ENCODE data around the gene SHC2. TPM values are rescaled to one million over a fixed set of nuclear protein-coding genes. Genes with fewer than 3 reads are reported as not detected.

Gene SHC2
- total RNA-seq, 1 experiment from 2014 or later, result 1.1 TPM

DNA sequence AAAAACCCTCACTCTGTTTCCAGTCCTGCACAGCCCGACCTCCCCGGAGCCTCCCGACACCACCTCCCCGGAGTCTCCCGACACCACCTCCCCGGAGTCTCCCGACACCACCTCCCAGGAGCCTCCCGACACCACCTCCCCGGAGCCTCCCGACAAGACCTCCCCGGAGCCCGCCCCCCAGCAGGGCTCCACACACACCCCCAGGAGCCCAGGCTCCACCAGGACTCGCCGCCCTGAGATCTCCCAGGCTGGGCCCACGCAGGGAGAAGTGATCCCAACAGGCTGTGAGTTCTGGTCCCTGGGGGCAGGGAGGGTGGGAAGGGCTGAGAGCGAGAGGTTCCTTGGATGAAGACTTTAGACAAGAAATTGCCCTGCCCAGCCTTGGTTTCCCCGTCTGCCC lies 40.8 kb upstream of the SHC2 start:
- ChIA-PET CTCF (no interaction called here), POLR2A (ENCODE audit: low non-redundant PET) (no interaction called here)
- TF ChIP-seq EZH2 (IDR thresholded peaks at IDR 0.05; ENCODE audit: borderline replicate concordance, low read depth, low read length, poor library complexity, severe bottlenecking), result no peak
- TF ChIP-seq CTCF (conservative IDR thresholded peaks at IDR 0.05; ENCODE audit: low read depth, low read length), result no peak
- Histone ChIP-seq H3K36me3 (ENCODE audit: insufficient read depth, low read length, poor library complexity, severe bottlenecking) (no peaks in the 10 kb centered on the region), H3K4me3 (ENCODE audit: low read depth, low read length, poor library complexity, severe bottlenecking) (no peak overlapping the region), H3K9me3 (ENCODE audit: low read depth, low read length, poor library complexity, severe bottlenecking) (no peaks in the 10 kb centered on the region), H3K4me1 (ENCODE audit: insufficient read depth, low read length, poor library complexity, severe bottlenecking) (peaks cover 4% of the 10 kb centered on the region), H3K27me3 (replicated peaks; ENCODE audit: insufficient read depth, low read depth, low read length, poor library complexity) (peaks cover 7% of the 10 kb centered on the region), H3K27ac (ENCODE audit: low read depth, low read length, poor library complexity, severe bottlenecking) (no peak overlapping the region)
- no TSS peak for BruUV-seq (replicated peaks)
- intact Hi-C loops (cut with micrococcal nuclease; ENCODE audit: unreplicated experiment), result no loop called here
- DNase-seq (ENCODE audit: low spot score), result no peak

GRCh38 chr19:498977-499623 lies 38.3 kb upstream of the SHC2 start:
- Histone ChIP-seq H3K36me3 (ENCODE audit: insufficient read depth, low read length, poor library complexity, severe bottlenecking) (no peaks in the 10 kb centered on the region), H3K4me3 (ENCODE audit: low read depth, low read length, poor library complexity, severe bottlenecking) (no peak overlapping the region), H3K27ac (ENCODE audit: low read depth, low read length, poor library complexity, severe bottlenecking) (no peak overlapping the region), H3K4me1 (ENCODE audit: insufficient read depth, low read length, poor library complexity, severe bottlenecking) (no peaks in the 10 kb centered on the region), H3K9me3 (ENCODE audit: low read depth, low read length, poor library complexity, severe bottlenecking) (no peaks in the 10 kb centered on the region), H3K27me3 (replicated peaks; ENCODE audit: insufficient read depth, low read depth, low read length, poor library complexity) (peaks cover 15% of the 10 kb centered on the region)
- intact Hi-C loops (cut with micrococcal nuclease; ENCODE audit: unreplicated experiment), result no loop called here
- ChIA-PET POLR2A (ENCODE audit: low non-redundant PET) (no interaction called here), CTCF (no interaction called here)
- TF ChIP-seq EZH2 (IDR thresholded peaks at IDR 0.05; ENCODE audit: borderline replicate concordance, low read depth, low read length, poor library complexity, severe bottlenecking) (no peak), CTCF (conservative IDR thresholded peaks at IDR 0.05; ENCODE audit: low read depth, low read length) (no peak)
- no peak for DNase-seq (ENCODE audit: low spot score)
- no TSS peak for BruUV-seq (replicated peaks)

DNA sequence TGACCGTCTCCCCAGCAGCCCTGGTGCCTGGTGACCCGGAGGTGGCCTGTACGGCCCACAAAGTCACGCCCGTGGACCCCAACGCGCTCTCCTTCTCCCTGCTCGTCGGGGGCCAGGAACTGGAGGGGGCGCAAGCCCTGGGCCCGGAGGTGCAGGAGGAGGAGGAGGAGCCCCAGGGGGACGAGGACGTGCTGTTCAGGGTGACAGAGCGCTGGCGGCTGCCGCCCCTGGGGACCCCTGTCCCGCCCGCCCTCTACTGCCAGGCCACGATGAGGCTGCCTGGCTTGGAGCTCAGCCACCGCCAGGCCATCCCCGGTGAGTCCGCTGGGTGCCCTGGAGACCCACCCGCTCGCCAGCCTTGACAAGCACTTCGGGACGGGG lies 37.7 kb upstream of the SHC2 start:
- peaks cover 15% of the 10 kb centered on the region for H3K27me3 ChIP-seq (replicated peaks; ENCODE audit: insufficient read depth, low read depth, low read length, poor library complexity)
- BruUV-seq (replicated peaks), result no TSS peak
- H3K27ac ChIP-seq (ENCODE audit: low read depth, low read length, poor library complexity, severe bottlenecking), result no peak overlapping the region
- TF ChIP-seq EZH2 (IDR thresholded peaks at IDR 0.05; ENCODE audit: borderline replicate concordance, low read depth, low read length, poor library complexity, severe bottlenecking) (no peak), CTCF (conservative IDR thresholded peaks at IDR 0.05; ENCODE audit: low read depth, low read length) (no peak)
- H3K9me3 ChIP-seq (ENCODE audit: low read depth, low read length, poor library complexity, severe bottlenecking), result no peaks in the 10 kb centered on the region
- no peaks in the 10 kb centered on the region for H3K36me3 ChIP-seq (ENCODE audit: insufficient read depth, low read length, poor library complexity, severe bottlenecking)
- CTCF ChIA-PET, result interaction anchor here (1.5 kb wide), 1 partner anchor 12 kb away, joined by 3 read pairs; no protein-coding TSS in a partner anchor
- intact Hi-C loops (cut with micrococcal nuclease; ENCODE audit: unreplicated experiment), result no loop called here
- H3K4me1 ChIP-seq (ENCODE audit: insufficient read depth, low read length, poor library complexity, severe bottlenecking), result no peaks in the 10 kb centered on the region
- H3K4me3 ChIP-seq (ENCODE audit: low read depth, low read length, poor library complexity, severe bottlenecking), result no peak overlapping the region
- DNase-seq (ENCODE audit: low spot score), result no peak
- POLR2A ChIA-PET (ENCODE audit: low non-redundant PET), result no interaction called here
